Activated T-helper 1 cell treated with anti-CD3 and anti-CD28 coated beads, Interleukin-2, amount 50 U/mL, for 16 hours (primary cell): ENCODE results near the gene KIF23.

Experiments used
- DNase-seq, 2 donors: peaks; one replicate each; pipeline ENCODE4 v3.0.0-alpha.2; 2020; ENCODE audit warnings: low read depth in 1 of 2, low spot score in 1 of 2

The KIF23 gene

GRCh38 chr15:69489073-69489571 is 75.0 kb downstream of the KIF23 start:
- no peak for DNase-seq

DNA sequence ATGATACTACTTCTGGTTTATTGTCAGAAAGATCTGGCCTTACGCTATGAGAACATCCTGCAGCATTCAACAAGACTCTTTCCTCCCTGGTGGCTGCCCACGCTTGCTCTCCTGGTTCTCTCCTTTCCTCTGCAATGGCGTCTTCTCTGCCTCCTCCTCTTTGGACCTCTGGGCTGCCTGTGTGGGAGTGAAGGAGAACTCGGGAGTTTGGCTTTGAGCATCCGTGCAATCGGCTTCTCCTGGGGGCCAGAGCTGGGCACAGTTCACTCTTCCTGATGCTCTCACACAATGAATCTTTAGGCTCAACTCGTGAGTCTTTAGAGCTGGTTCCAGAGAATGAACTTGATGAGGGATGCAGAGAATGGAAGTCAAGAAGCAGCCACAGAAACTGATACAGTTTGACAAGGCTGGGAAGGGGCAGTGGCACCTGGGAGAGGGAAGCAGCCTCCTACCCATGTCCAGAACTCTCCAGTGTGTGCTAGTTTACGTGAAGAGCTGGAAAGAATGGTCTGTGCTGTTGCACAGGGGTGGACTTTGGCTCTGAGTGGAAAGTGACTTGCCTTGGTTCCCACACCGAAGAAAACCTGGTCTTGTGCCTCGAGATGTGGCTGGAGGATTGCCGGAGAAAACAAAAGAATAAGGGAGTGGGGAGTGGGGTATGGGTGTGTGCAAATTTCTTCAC is 76.3 kb downstream of the KIF23 start:
- no peak for DNase-seq

DNA sequence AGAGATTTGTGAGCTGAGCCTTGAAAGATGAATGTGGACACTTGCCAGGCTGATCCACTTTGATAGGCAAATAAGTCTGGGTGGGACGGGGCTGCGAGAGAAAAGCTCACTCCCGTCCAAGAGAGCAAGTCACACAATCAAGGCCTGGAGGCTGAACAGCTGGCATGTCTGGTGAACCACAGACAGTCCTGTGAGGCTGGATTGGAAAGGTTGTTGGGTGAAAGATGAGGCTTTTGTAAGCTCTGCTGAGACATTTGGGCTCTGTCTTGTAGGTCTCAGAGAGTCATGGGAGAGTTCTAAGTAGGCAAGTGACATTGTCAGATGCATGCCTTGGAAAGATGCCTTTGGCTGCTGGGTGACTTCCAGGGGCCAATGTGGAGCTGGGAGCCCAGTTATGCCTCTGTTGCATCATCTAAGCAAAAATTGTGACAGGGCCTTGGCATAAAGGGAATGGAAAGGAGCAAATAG is 76.9 kb downstream of the KIF23 start:
- no peak for DNase-seq

DNA sequence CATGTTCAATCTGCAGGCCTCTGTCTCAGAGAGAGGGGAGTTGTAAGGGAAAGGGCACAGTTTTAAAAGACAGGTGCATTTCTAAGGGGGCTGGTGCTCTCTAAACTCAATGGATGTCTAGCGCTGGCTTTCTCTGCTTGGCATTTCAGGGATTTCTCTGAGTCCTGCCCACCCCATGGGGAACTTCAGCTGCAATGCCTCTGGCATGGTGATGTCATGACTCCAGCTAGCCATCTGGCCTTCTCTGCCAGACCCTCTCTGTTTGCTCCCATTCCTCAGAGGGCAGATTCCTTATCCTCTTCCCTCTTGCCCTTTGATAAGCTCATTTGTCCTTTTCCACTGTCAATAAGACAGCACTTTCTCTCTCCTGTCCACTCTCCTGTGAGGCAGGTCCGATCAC is 79.3 kb downstream of the KIF23 start:
- no peak for DNase-seq

GRCh38 chr15:69496001-69496400 is 81.9 kb downstream of the KIF23 start:
- no peak for DNase-seq

DNA sequence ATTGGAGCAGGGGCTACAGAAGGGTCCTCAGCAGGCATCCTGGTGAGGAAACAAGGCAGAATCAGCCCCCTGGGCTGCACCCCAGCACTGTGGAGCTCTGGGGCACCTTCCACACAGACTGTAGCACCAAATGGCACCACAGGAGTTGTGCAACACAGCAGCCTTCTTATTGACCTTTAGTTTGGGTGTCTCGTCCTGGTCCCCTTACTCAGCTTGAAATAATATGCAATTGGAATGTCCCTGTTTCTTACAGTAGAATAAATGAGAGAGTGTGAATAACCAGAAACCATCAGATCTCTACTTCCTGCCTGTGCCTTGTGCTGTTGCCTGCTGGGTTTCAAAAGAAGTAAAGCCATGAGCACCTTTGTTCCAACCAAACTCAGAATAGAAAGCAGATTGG is 82.9 kb downstream of the KIF23 start:
- DNase-seq = no peak

- DNase-seq = no peak
Measured at GRCh38 chr15:69497667-69498066, 83.5 kb downstream of the KIF23 start.
